Panc1 (cell line): ENCODE measurements around the gene TSR3. TPM values are rescaled to one million over a fixed set of nuclear protein-coding genes. Genes with fewer than 3 reads are reported as not detected.

Source experiments
- ATAC-seq: fragments of 200-7000 bp; cut with Tn5 transposase; 2 replicates; pipeline ENCODE4 v1.9.1; 2020; ENCODE audit warnings: mild to moderate bottlenecking, moderate library complexity
- BruUV-seq: library from RNA; stranded (reverse); fragments of 400-500 nt; replicated peaks from 2 replicates; lab custom pipeline; 2021; lab: Mats Ljungman, UMichigan
- CTCF ChIA-PET: fragments of 300-600 bp; sonication (Branson Sonifier 250); formaldehyde crosslinking; loops from one replicate; lab custom pipeline; 2022; ENCODE audit warnings: antibody characterized with exemption; lab: Charles Lee
- POLR2A ChIA-PET: fragments of 300-600 bp; sonication (Branson Sonifier 250); formaldehyde crosslinking; loops from one replicate; lab custom pipeline; 2022; ENCODE audit warnings: antibody characterized with exemption; lab: Charles Lee
- DNase-seq: peaks from one replicate; pipeline ENCODE4 v3.0.0-alpha.2; 2010; ENCODE audit warnings: low read depth, low spot score
- H3K27ac ChIP-seq: 2 replicates; pipeline ENCODE4 v1.5.1; 2011; ENCODE audit warnings: mild to moderate bottlenecking, low read length, inconsistent platforms
- H3K27me3 ChIP-seq: fragments of 200-500 bp; sonication (Bioruptor generic); 2 replicates; pipeline ENCODE4 v1.6.0; 2014; ENCODE audit warnings: low read length, inconsistent platforms; ENCODE audit not compliant: control insufficient read depth, insufficient read depth
- H3K36me3 ChIP-seq: fragments of 200-500 bp; sonication (Bioruptor generic); 2 replicates; pipeline ENCODE4 v1.5.1; 2014; ENCODE audit warnings: inconsistent platforms, mild to moderate bottlenecking, low read length, moderate library complexity; ENCODE audit not compliant: control insufficient read depth, insufficient read depth
- H3K4me1 ChIP-seq: 2 replicates; pipeline ENCODE4 v1.5.1; 2011; ENCODE audit warnings: inconsistent platforms, mild to moderate bottlenecking, low read length, moderate library complexity; ENCODE audit not compliant: control insufficient read depth, insufficient read depth
- H3K4me3 ChIP-seq, 2 experiments: 2 replicates each; pipeline ENCODE4 v1.5.1; 2011 to 2012; ENCODE audit warnings: low read depth in 2 of 2, low read length in 2 of 2, mild to moderate bottlenecking in 2 of 2, inconsistent platforms in 1 of 2, moderate library complexity in 1 of 2
- H3K9me3 ChIP-seq: fragments of 200-500 bp; sonication (Bioruptor generic); 2 replicates; pipeline ENCODE4 v1.5.1; 2014; ENCODE audit warnings: low read depth, mild to moderate bottlenecking, inconsistent platforms, low read length, moderate library complexity; ENCODE audit not compliant: control insufficient read depth, insufficient read depth
- CTCF ChIP-seq: fragments of 450-650 bp; IDR thresholded peaks from 2 replicates; pipeline ENCODE4 v1.5.1; 2017; ENCODE audit warnings: mild to moderate bottlenecking
- POLR2AphosphoS5 ChIP-seq: IDR thresholded peaks from 2 replicates; pipeline ENCODE4 v1.6.1; 2012; ENCODE audit warnings: mild to moderate bottlenecking, low read depth, low read length, moderate library complexity
- REST ChIP-seq, 2 experiments: IDR thresholded peaks; 2 replicates each; pipeline ENCODE4 v1.6.1; 2011 to 2012; ENCODE audit warnings: low read depth in 2 of 2, control low read depth in 1 of 2, low read length in 1 of 2, mild to moderate bottlenecking in 1 of 2, moderate library complexity in 1 of 2; ENCODE audit not compliant: insufficient read depth in 1 of 2
- SIN3A ChIP-seq: IDR thresholded peaks from 2 replicates; pipeline ENCODE4 v1.6.1; 2012; ENCODE audit warnings: low read depth, mild to moderate bottlenecking, low read length, moderate library complexity, borderline replicate concordance; ENCODE audit not compliant: insufficient read depth
- TCF7L2 ChIP-seq: IDR thresholded peaks from 2 replicates; pipeline ENCODE4 v1.6.1; 2011; ENCODE audit warnings: mild to moderate bottlenecking, low read depth, low read length, inconsistent platforms
- in situ Hi-C: cut with HindIII; loops from 2 replicates; pipeline ENCODE4 v1.10.0; 2016; ENCODE audit warnings: low sequenced_read_pairs, low pct_unique_long_range_greater_than_20kb
- intact Hi-C: fragments of 100-400 bp; cut with micrococcal nuclease; formaldehyde crosslinking; loops from one replicate; pipeline ENCODE4 v1.10.0; 2022; ENCODE audit not compliant: unreplicated experiment
- total RNA-seq: library from RNA; stranded (reverse); gene quantifications from one replicate; pipeline ENCODE4 v1.2.1, GENCODE V29; 2021; ENCODE audit not compliant: unreplicated experiment

The TSR3 gene
- total RNA-seq, 1 experiment from 2014 or later = 89.7 TPM

DNA sequence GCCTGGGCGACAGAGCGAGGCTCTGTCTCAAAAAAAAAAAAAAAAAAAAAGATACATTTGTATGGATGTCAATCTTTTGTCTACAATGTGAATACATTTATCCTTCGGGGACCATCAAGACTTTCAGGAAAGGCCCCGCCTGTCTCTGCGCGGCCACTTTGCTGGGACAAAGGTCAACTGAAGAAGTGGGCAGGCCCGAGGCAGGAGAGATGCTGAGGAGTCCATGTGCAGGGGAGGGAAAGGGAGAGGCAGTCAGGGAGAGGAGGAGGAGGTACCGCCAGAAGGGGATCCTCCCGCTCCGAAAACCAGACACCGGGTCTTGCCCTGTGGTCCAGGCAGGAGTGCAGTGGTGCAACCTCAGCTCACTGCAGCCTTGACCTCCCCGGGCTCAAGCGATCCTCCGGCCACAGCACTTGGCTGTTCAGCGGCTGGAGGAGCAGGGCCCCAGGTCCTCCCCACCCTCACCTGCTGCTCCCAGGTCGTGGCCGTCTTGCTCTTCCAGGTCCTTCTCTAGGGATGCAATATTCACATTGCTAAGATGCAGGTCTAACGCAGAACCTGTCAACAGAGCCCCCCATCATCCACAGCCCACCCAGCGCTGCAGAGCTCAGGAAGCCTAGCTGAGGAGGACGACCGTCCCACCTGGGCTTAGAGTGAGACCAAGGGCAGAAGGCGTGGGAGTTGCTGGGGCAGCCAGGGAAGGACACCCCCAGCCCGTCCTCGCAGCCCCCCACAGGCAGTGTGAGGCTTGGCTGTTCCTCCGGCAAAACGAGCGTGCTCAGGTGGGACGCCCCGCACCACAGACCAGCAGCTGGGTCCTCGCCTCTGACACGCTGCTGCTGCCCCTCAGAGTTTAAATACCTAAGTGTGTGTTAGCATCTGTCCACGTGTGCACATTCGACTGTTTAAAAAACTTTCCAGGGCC is 19.6 kb upstream of the TSR3 start:
- H3K4me3 ChIP-seq = no peak overlapping the region
- BruUV-seq = no TSS peak

GRCh38 chr16:1367486-1368174 is 16.0 kb upstream of the TSR3 start:
- Histone ChIP-seq H3K27ac (no peak overlapping the region), H3K36me3 (peaks cover 5% of the 10 kb centered on the region), H3K4me3 (no peak overlapping the region), H3K9me3 (no peaks in the 10 kb centered on the region), H3K27me3 (no peaks in the 10 kb centered on the region), H3K4me1 (peaks cover 3% of the 10 kb centered on the region; the same call in 1 of the 2 replicates)
- ATAC-seq = no peak
- DNase-seq = no peak
- ChIA-PET CTCF (no interaction called here), POLR2A (interaction anchor here (0.5 kb wide), 1 partner anchor 49 kb away, joined by 6 read pairs; no protein-coding TSS in a partner anchor)
- intact Hi-C loops (no loop called here), in situ Hi-C loops (no loop called here)
- TF ChIP-seq CTCF (no peak), SIN3A (no peak), TCF7L2 (no peak), REST (IDR thresholded peaks at IDR 0.05; ENCODE audit: insufficient read depth in 1 of 2, low read depth in 2 of 2, low read length in 1 of 2) (no peak), POLR2AphosphoS5 (no peak)
- BruUV-seq = no TSS peak

More for the DNA sequence above, 19.6 kb upstream of the TSR3 start:
- Histone ChIP-seq H3K27ac (no peak overlapping the region), H3K36me3 (no peaks in the 10 kb centered on the region), H3K9me3 (no peaks in the 10 kb centered on the region), H3K27me3 (no peaks in the 10 kb centered on the region), H3K4me1 (no peaks in the 10 kb centered on the region; the same call in 1 of the 2 replicates)
- intact Hi-C loops = no loop called here
- ChIA-PET CTCF (no interaction called here), POLR2A (interaction anchor here (0.5 to 0.7 kb wide), 2 partner anchors 11 to 18 kb away, joined by 3 to 14 read pairs; no protein-coding TSS in a partner anchor)
- in situ Hi-C loops = no loop called here
- ATAC-seq (no peak), DNase-seq (no peak)
- TF ChIP-seq SIN3A = no peak
- no peak for TF ChIP-seq TCF7L2
